Measurements from ENCODE around the gene CIP2A.
"Not testable (repeated sequence)": the region's sequence is repeated elsewhere in the genome, so short reads cannot be mapped to it uniquely, and the experiment has no call there.

Gene CIP2A

GRCh38 chr3:108589081-108589997 lies at the start of gene CIP2A, which contains the start of gene DZIP3:
CIP2A (minus strand) TSS chr3:108589438; CDS start chr3:108589375, 63 bp downstream.
DZIP3 (plus strand) TSS chr3:108589722; CDS start chr3:108605407, 15,685 bp downstream.
- DNase-seq: peak; percentile 77

GRCh38 chr3:108629974-108630373 lies 40.7 kb upstream of the CIP2A start:
- no peak for DNase-seq

- no peak for DNase-seq
Measured at GRCh38 chr3:108623504-108623903, 34.3 kb upstream of the CIP2A start.

- no peak for DNase-seq
Measured at GRCh38 chr3:108620250-108620649, 31.0 kb upstream of the CIP2A start.

GRCh38 chr3:108616090-108616489 lies 26.9 kb upstream of the CIP2A start:
- not testable (repeated sequence) for DNase-seq

- DNase-seq: no peak
Measured at GRCh38 chr3:108610651-108611050, 21.4 kb upstream of the CIP2A start.

- no peak for DNase-seq
Measured at GRCh38 chr3:108608750-108609149, 19.5 kb upstream of the CIP2A start.

GRCh38 chr3:108605491-108605890 lies 16.3 kb upstream of the CIP2A start:
- DNase-seq: no peak

- DNase-seq: no peak
Measured at GRCh38 chr3:108605028-108605427, 15.8 kb upstream of the CIP2A start.

GRCh38 chr3:108603691-108604090 lies 14.5 kb upstream of the CIP2A start:
- peak; percentile 18 for DNase-seq

GRCh38 chr3:108602935-108603294 lies 13.7 kb upstream of the CIP2A start:
- no peak for DNase-seq

GRCh38 chr3:108602249-108602934 lies 13.2 kb upstream of the CIP2A start:
- no peak for DNase-seq

- DNase-seq: no peak
Measured at GRCh38 chr3:108599677-108600409, 10.6 kb upstream of the CIP2A start.

GRCh38 chr3:108598375-108598774 lies 9.1 kb upstream of the CIP2A start:
- DNase-seq: no peak

- no peak for DNase-seq
Measured at GRCh38 chr3:108595321-108595720, 6.1 kb upstream of the CIP2A start.

- no peak for DNase-seq
Measured at GRCh38 chr3:108590460-108590859, 1.2 kb upstream of the CIP2A start.

GRCh38 chr3:108589998-108590323 lies 723 bp upstream of the CIP2A start:
- no peak for DNase-seq

GRCh38 chr3:108588601-108589000 lies 637 bp downstream of the CIP2A start:
- no peak for DNase-seq

GRCh38 chr3:108578064-108578463 lies 11.2 kb downstream of the CIP2A start:
- no peak for DNase-seq

- no peak for DNase-seq
Measured at GRCh38 chr3:108569336-108569735, 19.9 kb downstream of the CIP2A start.

GRCh38 chr3:108566599-108566998 lies 22.6 kb downstream of the CIP2A start:
- no peak for DNase-seq

- no peak for DNase-seq
Measured at GRCh38 chr3:108565506-108565905, 23.7 kb downstream of the CIP2A start.

GRCh38 chr3:108564564-108564963 lies 24.7 kb downstream of the CIP2A start:
- no peak for DNase-seq

GRCh38 chr3:108562565-108562964 lies 26.7 kb downstream of the CIP2A start:
- DNase-seq: no peak

Measured in GDM1 (cell line).